Osteocyte (in vitro differentiated cells): Measurements from ENCODE around the gene TEDC1. TPM values are rescaled to one million over a fixed set of nuclear protein-coding genes. Genes with fewer than 3 reads are reported as not detected.

Experiments
- DNase-seq: peaks from one replicate; pipeline ENCODE4 v3.0.0; 2021; ENCODE audit warnings: mixed read lengths; ENCODE audit not compliant: unreplicated experiment; ENCODE audit errors: extremely low spot score
- H3K27ac Mint-ChIP-seq: one replicate; pipeline ENCODE4 v1.8.0; 2021; ENCODE audit warnings: mild to moderate bottlenecking, mixed read lengths; ENCODE audit not compliant: unreplicated experiment
- H3K27me3 Mint-ChIP-seq: one replicate; pipeline ENCODE4 v1.8.0; 2021; ENCODE audit warnings: mixed read lengths; ENCODE audit not compliant: unreplicated experiment
- H3K36me3 Mint-ChIP-seq: one replicate; pipeline ENCODE4 v1.8.0; 2021; ENCODE audit warnings: mixed read lengths; ENCODE audit not compliant: unreplicated experiment
- H3K4me1 Mint-ChIP-seq: one replicate; pipeline ENCODE4 v1.8.0; 2021; ENCODE audit warnings: mixed read lengths; ENCODE audit not compliant: unreplicated experiment
- H3K4me3 Mint-ChIP-seq: one replicate; pipeline ENCODE4 v1.8.0; 2021; ENCODE audit warnings: mild to moderate bottlenecking, moderate library complexity, mixed read lengths; ENCODE audit not compliant: unreplicated experiment
- H3K9me3 Mint-ChIP-seq: one replicate; pipeline ENCODE4 v1.8.0; 2021; ENCODE audit warnings: mixed read lengths; ENCODE audit not compliant: unreplicated experiment
- total RNA-seq: library from RNA; stranded (reverse); gene quantifications from 2 replicates; pipeline ENCODE4 v1.2.1, GENCODE V29; 2021
- TF ChIP-seq, protein P1 (sequence below): fragments of 200-600 bp; sonication (generic); IDR thresholded peaks from 2 replicates; pipeline ENCODE4 v1.5.0; 2021; ENCODE audit warnings: antibody characterized with exemption, mild to moderate bottlenecking, moderate library complexity

The TEDC1 gene
- total RNA-seq, 1 donor from 2014 or later = 11.0 TPM

DNA sequence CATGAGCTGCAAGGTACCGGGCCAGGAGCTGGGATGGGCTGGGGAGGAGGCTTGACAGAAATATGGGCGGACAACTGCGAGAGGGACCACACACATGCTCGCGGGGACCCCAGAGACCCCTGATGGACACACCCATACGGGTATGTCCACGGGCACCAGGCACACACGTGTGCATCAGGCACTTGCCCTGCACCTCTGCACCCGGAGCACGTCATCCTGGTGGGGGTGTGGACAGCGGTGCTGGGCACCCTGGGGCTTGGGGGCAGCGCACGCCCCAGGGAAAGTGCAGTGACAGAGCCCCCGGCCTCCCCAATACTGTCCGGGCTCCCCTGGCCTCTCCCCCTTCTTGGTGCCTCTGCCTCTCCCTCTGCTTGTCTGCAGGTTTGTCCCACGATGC is 6.1 kb upstream of the TEDC1 start:
- TF ChIP-seq, protein P1, sequence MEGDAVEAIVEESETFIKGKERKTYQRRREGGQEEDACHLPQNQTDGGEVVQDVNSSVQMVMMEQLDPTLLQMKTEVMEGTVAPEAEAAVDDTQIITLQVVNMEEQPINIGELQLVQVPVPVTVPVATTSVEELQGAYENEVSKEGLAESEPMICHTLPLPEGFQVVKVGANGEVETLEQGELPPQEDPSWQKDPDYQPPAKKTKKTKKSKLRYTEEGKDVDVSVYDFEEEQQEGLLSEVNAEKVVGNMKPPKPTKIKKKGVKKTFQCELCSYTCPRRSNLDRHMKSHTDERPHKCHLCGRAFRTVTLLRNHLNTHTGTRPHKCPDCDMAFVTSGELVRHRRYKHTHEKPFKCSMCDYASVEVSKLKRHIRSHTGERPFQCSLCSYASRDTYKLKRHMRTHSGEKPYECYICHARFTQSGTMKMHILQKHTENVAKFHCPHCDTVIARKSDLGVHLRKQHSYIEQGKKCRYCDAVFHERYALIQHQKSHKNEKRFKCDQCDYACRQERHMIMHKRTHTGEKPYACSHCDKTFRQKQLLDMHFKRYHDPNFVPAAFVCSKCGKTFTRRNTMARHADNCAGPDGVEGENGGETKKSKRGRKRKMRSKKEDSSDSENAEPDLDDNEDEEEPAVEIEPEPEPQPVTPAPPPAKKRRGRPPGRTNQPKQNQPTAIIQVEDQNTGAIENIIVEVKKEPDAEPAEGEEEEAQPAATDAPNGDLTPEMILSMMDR = no peak
- H3K4me1 Mint-ChIP-seq = peaks cover 62% of the 10 kb centered on the region

DNA sequence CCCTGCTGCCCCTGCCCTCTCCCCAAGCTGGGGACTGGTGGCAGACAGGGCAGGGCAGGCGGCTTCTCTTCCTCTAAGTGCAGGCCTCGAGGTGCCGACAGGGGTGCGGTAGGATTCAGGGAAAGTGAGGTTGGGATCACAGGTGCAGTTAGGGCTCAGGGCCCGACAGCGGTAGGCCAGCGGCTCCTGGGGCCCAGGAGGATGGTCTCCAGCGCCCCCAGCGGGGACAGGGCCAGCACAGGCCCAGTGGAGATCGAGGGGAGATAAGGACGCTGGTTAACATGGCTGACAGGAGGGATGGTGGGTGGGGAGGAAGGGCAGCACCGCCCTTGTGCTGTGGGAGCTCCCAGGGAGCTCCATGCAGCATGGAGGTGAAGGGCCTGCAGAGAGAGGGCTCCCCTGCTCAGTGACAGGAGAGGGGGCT is 5.3 kb upstream of the TEDC1 start:
- Mint-ChIP-seq H3K4me3 (no peak overlapping the region), H3K27me3 (no peaks in the 10 kb centered on the region), H3K27ac (peak overlapping the region; percentile 60), H3K4me1 (peaks cover 55% of the 10 kb centered on the region), H3K36me3 (no peaks in the 10 kb centered on the region), H3K9me3 (no peaks in the 10 kb centered on the region)
- TF ChIP-seq, protein P1 = peak; percentile 43
- no peak for DNase-seq

More for the DNA sequence above, 6.1 kb upstream of the TEDC1 start:
- no peaks in the 10 kb centered on the region for H3K36me3 Mint-ChIP-seq
- DNase-seq = no peak
- no peak overlapping the region for H3K4me3 Mint-ChIP-seq
- H3K9me3 Mint-ChIP-seq = no peaks in the 10 kb centered on the region
- H3K27me3 Mint-ChIP-seq = no peaks in the 10 kb centered on the region
- H3K27ac Mint-ChIP-seq = peak overlapping the region; percentile 100

DNA sequence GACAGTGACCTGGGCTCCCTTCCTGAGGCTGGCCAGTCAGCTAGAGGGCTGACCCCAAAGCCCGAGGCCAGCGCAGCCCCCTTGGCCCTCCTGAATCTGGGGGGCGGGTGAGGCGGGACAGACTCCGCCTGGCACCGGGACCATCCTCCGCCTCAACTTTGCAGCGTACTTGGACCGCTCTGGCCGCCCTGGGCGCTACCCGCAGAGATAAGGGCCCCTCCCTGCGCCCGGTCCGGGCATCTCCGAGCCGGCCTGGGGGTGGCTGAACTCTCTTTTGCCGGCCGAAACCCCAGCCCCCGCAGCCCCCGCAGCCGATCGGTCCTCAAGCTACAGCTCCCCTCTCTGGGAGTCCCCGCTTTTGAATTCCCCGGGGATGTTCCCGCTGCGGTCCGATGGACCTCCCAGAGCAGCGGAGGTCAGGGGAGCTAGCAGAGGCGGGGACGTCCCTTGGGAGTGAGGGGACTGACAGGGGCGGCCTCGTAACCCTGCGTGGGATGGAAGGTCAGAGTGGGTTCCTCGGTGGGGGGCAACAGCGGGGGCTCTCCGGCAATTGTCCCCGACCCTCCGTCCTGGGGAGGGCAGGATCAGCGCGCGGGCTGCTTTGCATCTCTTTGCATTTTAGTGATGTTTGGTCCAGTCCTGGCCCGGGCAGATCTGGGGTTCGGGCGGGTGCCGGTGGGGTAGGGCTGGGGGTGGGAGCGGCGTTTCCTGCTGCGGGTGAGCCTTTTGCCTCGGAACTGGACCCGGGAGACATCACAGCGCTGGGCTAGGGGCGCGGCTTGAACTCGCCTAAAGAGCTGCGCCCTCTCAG is 4.7 kb upstream of the TEDC1 start, which contains the start of gene CRIP1:
Gene CRIP1, plus strand, starts transcription at position 724 of the 811 bp plus-strand sequence. CDS start 374 bp downstream, outside the sequence.
- peak within 1 kb of the TSS; percentile 60 for H3K27ac Mint-ChIP-seq
- no peak for DNase-seq
- H3K9me3 Mint-ChIP-seq = no peaks in the 10 kb centered on the region
- TF ChIP-seq, protein P1 = no peak
- peaks cover 49% of the 10 kb centered on the region for H3K4me1 Mint-ChIP-seq
- H3K27me3 Mint-ChIP-seq = no peaks in the 10 kb centered on the region
- no peak within 1 kb of the TSS for H3K4me3 Mint-ChIP-seq
- no peaks in the 10 kb centered on the region for H3K36me3 Mint-ChIP-seq

DNA sequence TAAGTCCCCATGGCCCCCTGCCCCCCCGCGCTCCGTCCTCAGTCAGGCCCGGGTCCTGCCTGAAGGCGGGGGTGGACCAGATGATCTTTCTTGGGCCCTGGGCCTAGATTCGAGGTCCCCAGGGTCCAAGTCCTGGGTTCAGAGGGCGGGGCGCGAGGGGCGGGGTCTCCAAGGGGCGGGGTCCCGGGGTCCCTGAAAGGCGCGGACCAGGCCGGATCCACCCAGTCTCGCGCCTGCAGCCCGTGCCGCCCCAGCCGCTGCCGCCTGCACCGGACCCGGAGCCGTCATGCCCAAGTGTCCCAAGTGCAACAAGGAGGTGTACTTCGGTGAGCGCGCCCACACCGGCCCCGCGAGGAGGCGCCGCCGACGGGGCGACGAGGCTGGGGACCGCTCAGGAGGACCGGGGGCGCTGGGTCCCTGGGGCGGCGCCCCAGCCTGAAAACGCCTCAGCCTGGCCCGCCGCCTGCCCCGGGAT is 4.0 kb upstream of the TEDC1 start:
- Mint-ChIP-seq H3K4me1 (peaks cover 48% of the 10 kb centered on the region), H3K36me3 (no peaks in the 10 kb centered on the region), H3K9me3 (no peaks in the 10 kb centered on the region), H3K4me3 (no peak overlapping the region), H3K27ac (no peak overlapping the region), H3K27me3 (no peaks in the 10 kb centered on the region)
- TF ChIP-seq, protein P1 = no peak
- DNase-seq = no peak

DNA sequence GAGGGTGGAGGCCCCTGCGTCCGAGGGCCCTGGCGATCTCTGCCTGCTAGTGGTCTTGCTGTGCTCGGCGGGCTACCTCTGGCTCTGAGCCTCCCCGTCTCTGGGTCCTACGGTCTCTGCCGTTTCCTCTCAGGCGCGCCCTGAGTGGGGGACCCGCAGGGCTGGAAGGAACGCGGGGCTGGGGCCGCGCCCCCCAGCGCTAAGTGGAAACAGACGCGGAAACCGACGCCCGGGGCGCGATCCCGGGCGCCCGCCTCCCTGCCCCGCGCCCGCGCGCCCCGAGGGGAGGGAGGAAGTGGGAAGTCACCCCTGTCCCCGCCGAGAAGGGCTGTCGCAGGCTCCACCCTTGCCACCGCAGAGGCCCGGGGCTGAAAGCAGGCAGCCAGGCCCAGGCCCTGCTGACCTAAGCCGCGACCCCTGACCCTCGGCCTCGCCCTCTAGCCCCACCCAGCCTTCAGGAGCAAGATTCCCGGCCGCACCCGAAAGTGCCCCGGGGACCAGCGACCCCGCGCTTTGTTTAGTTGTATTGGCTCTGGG is 3.5 kb upstream of the TEDC1 start:
- H3K9me3 Mint-ChIP-seq = no peaks in the 10 kb centered on the region
- TF ChIP-seq, protein P1 = no peak
- no peaks in the 10 kb centered on the region for H3K36me3 Mint-ChIP-seq
- peak overlapping the region; percentile 41 for H3K27ac Mint-ChIP-seq
- H3K4me3 Mint-ChIP-seq = no peak overlapping the region
- H3K27me3 Mint-ChIP-seq = no peaks in the 10 kb centered on the region
- H3K4me1 Mint-ChIP-seq = peaks cover 44% of the 10 kb centered on the region
- no peak for DNase-seq
